Uterus (tissue), 4 donors: ENCODE results near the gene ATF5. TPM values are rescaled to one million over a fixed set of nuclear protein-coding genes. Genes with fewer than 3 reads are reported as not detected.
"Not testable (repeated sequence)": the region's sequence is repeated elsewhere in the genome, so short reads cannot be mapped to it uniquely, and the experiment has no call there.

Source experiments
- DNase-seq, 2 donors: peaks; one replicate each; pipeline ENCODE4 v3.0.0-alpha.2; 2019 to 2020
- H3K27ac ChIP-seq, 2 donors: fragments of 200-600 bp; sonication (generic); 1 replicate in 1 of 2; 2 replicates in 1 of 2; pipeline ENCODE4 v1.5.1; 2016 to 2018
- H3K27me3 ChIP-seq, 2 donors: fragments of 200-600 bp; sonication (generic); one replicate each; pipeline ENCODE4 v1.5.1; 2018 to 2019; ENCODE audit warnings: control low read depth in 1 of 2
- H3K36me3 ChIP-seq, 2 donors: fragments of 200-600 bp; sonication (generic); one replicate each; pipeline ENCODE4 v1.5.1; 2019; ENCODE audit warnings: control low read depth in 1 of 2
- H3K4me1 ChIP-seq, 2 donors: fragments of 200-600 bp; sonication (generic); one replicate each; pipeline ENCODE4 v1.5.1; 2018 to 2019; ENCODE audit warnings: control low read depth in 1 of 2
- H3K4me3 ChIP-seq, 2 donors: fragments of 200-600 bp; sonication (generic); 1 replicate in 1 of 2; 2 replicates in 1 of 2; pipeline ENCODE4 v1.5.1; 2018 to 2019; ENCODE audit warnings: mild to moderate bottlenecking in 1 of 2
- H3K9me3 ChIP-seq, 2 donors: fragments of 200-600 bp; sonication (generic); one replicate each; pipeline ENCODE4 v1.5.1; 2019; ENCODE audit warnings: control low read depth in 1 of 2
- POLR2A ChIP-seq, 2 donors: fragments of 450-650 bp; IDR thresholded peaks; one replicate each; pipeline ENCODE4 v1.6.1; 2016; ENCODE audit warnings: antibody characterized with exemption in 2 of 2, mild to moderate bottlenecking in 1 of 2, moderate library complexity in 1 of 2
- intact Hi-C: fragments of 100-400 bp; cut with DNase I; formaldehyde crosslinking; loops from one replicate; pipeline ENCODE4 v1.15.1; 2023; ENCODE audit warnings: low total_unique reads
- total RNA-seq, 4 donors: library from RNA; depleted of rRNA in 3 of 4; stranded (reverse); fragments of >200 nt in 3 of 4; gene quantifications; one replicate each; pipeline versions ENCODE4 v1.1.0 to v1.2.4, GENCODE V29; 2014 to 2023
- TF ChIP-seq, protein P1 (sequence below), 4 experiments: fragments of 200-600 bp in 2 of 4; fragments of 450-650 bp in 2 of 4; sonication (generic) in 2 of 4; IDR thresholded peaks; one replicate each; pipeline ENCODE4 v1.5.1; 2016 to 2019; ENCODE audit warnings: antibody characterized with exemption in 4 of 4, mild to moderate bottlenecking in 2 of 4, moderate library complexity in 1 of 4
- donor health status: DM: yes; HTN: yes; CAD: no.

Gene ATF5
- total RNA-seq, 4 donors from 2014 or later, result 2.1 to 10.0 (median 3.6) TPM; not detected in 1

DNA sequence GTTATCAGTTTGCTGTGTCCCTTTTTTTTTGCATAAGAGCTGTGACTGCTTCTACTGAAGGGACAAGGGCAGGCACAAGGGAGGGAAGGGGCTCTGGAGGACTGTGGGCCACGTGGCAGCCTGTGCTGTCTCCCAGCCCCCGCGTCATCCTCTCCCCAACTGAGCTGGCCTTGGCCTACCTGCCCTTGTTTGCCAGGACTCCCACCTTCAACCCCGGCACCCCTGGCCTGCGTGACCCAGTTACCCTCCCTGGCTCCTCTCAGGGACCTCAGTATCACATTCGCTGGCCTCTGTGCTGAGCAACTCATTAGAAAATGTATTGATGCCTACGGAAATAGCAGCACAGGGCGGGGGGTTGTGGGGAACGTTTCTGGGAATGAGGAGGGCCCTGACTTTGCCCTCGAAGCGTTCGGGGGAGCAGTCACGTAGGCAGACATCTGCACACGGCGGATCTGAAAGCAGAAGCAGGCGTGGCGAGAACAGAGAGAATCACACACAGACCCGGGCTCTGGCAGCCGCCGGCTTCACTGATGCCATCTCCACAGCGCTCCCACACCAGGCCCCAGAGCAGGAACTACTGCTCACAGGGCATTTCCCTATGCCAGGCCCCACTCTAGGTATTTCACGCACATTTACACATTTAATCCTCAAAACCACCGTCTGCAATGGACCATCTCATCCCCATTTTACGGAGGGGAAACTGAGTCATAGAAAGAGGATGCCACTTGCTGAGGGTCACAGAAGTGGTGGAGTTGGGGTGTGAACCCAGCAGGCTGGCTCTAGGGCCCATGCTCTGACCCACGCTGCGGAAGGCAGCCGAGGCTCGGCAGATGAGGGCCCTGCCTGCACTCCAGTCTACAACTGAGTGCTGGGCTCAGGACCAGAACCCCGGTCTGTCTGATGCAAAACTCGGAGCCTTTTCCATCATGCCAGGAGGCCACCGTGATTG, 5.7 kb upstream of the ATF5 start:
- Histone ChIP-seq H3K36me3 (no peaks in the 10 kb centered on the region), H3K4me1 (no peaks in the 10 kb centered on the region), H3K27ac (no peak overlapping the region), H3K27me3 (no peaks in the 10 kb centered on the region), H3K4me3 (no peak overlapping the region), H3K9me3 (no peaks in the 10 kb centered on the region)
- intact Hi-C loops, result no loop called here
- no peak for DNase-seq
- TF ChIP-seq, protein P1, sequence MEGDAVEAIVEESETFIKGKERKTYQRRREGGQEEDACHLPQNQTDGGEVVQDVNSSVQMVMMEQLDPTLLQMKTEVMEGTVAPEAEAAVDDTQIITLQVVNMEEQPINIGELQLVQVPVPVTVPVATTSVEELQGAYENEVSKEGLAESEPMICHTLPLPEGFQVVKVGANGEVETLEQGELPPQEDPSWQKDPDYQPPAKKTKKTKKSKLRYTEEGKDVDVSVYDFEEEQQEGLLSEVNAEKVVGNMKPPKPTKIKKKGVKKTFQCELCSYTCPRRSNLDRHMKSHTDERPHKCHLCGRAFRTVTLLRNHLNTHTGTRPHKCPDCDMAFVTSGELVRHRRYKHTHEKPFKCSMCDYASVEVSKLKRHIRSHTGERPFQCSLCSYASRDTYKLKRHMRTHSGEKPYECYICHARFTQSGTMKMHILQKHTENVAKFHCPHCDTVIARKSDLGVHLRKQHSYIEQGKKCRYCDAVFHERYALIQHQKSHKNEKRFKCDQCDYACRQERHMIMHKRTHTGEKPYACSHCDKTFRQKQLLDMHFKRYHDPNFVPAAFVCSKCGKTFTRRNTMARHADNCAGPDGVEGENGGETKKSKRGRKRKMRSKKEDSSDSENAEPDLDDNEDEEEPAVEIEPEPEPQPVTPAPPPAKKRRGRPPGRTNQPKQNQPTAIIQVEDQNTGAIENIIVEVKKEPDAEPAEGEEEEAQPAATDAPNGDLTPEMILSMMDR (IDR thresholded peaks at IDR 0.05), result no peak
- no peak for TF ChIP-seq POLR2A (IDR thresholded peaks at IDR 0.05)

DNA sequence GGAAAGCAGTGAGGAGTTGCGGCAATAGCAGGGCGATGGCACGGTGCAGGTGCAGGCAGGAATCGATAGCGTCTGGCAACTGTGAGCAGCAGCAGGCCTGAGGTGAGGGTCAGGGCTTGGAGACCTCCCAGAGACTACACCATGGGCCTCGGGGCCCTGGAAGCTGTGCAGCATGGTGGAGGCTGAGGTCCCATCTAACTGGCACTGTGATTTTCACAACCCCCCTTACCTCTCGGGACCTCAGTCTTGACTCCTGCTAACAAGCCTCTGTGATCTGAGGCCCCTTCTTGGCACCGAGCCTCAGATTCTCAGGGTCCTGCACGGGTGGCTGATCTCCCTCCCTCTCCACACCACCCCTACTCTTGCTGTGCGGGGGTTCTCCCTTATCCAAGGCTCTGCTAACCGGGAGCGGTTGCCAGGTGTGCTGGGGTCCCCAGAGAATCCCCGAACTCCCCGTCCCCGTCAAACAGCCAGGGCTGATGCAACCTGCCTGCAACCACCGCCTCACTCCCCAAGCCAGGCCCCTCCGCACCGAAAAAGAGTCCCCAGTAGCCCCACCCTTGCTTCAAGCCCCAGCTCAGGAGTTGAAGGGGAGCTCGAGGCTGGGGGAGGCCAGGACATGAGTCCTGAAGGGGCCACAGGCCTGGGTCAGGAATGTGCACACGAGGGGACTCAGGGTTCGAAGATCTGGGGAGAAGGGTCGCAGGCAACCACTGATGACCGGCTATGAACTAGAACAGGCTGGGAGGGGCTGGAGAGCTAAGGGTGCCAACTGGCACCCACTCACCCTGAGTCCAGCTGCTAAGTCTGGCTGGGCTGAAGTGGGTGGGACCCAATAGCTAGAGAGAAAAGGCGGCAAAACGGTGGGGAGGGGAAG, 4.8 kb upstream of the ATF5 start:
- no peaks in the 10 kb centered on the region for H3K9me3 ChIP-seq
- no peak overlapping the region for H3K27ac ChIP-seq
- no peaks in the 10 kb centered on the region for H3K36me3 ChIP-seq
- no peak overlapping the region for H3K4me3 ChIP-seq
- no peaks in the 10 kb centered on the region for H3K4me1 ChIP-seq
- no peak for DNase-seq
- no peak for TF ChIP-seq POLR2A (IDR thresholded peaks at IDR 0.05)
- TF ChIP-seq, protein P1 (IDR thresholded peaks at IDR 0.05), result no peak
- intact Hi-C loops, result no loop called here
- H3K27me3 ChIP-seq, result no peaks in the 10 kb centered on the region

DNA sequence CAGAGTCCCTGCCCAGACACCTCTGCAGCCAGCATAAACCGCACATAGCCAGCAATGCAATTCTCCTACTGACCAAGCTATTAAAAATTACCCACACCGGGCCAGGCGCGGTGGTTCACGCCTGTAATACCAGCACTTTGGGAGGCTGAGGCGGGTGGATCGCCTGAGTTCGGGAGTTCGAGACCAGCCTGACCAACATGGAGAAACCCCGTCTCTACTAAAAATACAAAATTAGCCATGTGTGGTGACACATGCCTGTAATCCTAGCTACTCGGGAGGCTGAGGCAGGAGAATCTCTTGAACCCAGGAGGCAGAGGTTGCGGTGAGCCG, 4.2 kb upstream of the ATF5 start:
- H3K27ac ChIP-seq, H3K9me3 ChIP-seq, intact Hi-C loops, H3K4me3 ChIP-seq, H3K36me3 ChIP-seq, H3K4me1 ChIP-seq, H3K27me3 ChIP-seq, DNase-seq: not testable (repeated sequence)

DNA sequence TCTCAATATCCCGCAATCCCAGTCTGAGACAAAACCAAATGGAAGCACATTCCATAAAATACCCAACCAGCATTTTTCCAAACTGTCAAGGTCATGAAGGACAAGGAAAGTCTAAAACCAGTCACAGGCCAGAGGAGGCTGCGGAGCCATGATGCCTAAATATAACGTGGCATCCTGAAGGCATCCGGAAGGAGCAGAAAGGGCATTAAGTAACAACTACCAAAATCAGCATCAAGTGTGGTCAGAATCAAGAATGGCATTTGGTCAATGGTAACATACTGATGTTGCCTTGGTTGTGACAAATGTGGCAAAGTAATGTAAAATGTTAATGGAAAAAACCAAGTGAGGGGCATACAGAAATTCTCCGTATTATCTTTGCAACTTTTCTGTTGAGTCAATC, 3.5 kb upstream of the ATF5 start:
- H3K4me1 ChIP-seq, result no peaks in the 10 kb centered on the region
- H3K27ac ChIP-seq, result no peak overlapping the region
- no peak for DNase-seq
- no peak overlapping the region for H3K4me3 ChIP-seq
- H3K27me3 ChIP-seq, result no peaks in the 10 kb centered on the region
- TF ChIP-seq, protein P1 (IDR thresholded peaks at IDR 0.05), result no peak
- TF ChIP-seq POLR2A (IDR thresholded peaks at IDR 0.05), result no peak
- intact Hi-C loops, result no loop called here
- no peaks in the 10 kb centered on the region for H3K36me3 ChIP-seq
- H3K9me3 ChIP-seq, result no peaks in the 10 kb centered on the region

DNA sequence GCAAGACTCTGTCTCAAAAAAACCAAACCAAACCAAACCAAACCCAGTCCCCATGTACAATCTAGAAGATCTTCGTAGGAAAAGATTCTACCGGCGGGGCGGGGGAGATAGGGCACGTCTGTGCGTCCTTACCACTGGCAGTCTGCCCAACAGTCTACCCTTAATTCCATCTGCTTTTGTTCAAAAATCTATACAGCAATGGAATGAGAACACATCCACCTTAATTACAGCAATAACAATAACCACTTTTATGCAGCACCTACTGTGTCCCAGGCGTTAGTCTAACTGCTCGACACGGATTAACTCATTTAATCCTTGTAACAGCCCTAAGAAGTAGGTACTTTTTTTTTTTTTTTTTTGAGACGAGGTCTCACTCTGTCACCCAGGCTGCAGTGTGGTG, 2.5 kb upstream of the ATF5 start:
- intact Hi-C loops, result no loop called here
- no peaks in the 10 kb centered on the region for H3K27me3 ChIP-seq
- no peaks in the 10 kb centered on the region for H3K9me3 ChIP-seq
- H3K36me3 ChIP-seq, result no peaks in the 10 kb centered on the region
- no peak overlapping the region for H3K27ac ChIP-seq
- TF ChIP-seq, protein P1 (IDR thresholded peaks at IDR 0.05), result no peak
- TF ChIP-seq POLR2A (IDR thresholded peaks at IDR 0.05), result no peak
- no peak for DNase-seq
- H3K4me3 ChIP-seq, result no peak overlapping the region
- H3K4me1 ChIP-seq, result no peaks in the 10 kb centered on the region
